Dermis microvascular lymphatic vessel endothelial cell (primary cell): ENCODE measurements around the gene RPS27A. TPM values are rescaled to one million over a fixed set of nuclear protein-coding genes. Genes with fewer than 3 reads are reported as not detected.
"Not testable (repeated sequence)": the region's sequence is repeated elsewhere in the genome, so short reads cannot be mapped to it uniquely, and the experiment has no call there.

ENCODE experiments used
- DNase-seq, 2 donors: peaks; one replicate each; pipeline versions ENCODE4 v3.0.0 to v3.0.0-alpha.2; 2010; ENCODE audit warnings: low read depth in 2 of 2
- total RNA-seq: library from RNA; depleted of rRNA; stranded (reverse); fragments of >200 nt; gene quantifications from 2 replicates; pipeline ENCODE4 v1.2.1, GENCODE V29; 2014

The RPS27A gene
- total RNA-seq, 1 donor from 2014 or later, result 625 TPM

- DNase-seq, result no peak
Measured at GRCh38 chr2:55236992-55237543, 4.6 kb downstream of the RPS27A start.

GRCh38 chr2:55239656-55240222, 7.3 kb downstream of the RPS27A start:
- peak; percentile 34 to 72 for DNase-seq

GRCh38 chr2:55241582-55241981, 9.1 kb downstream of the RPS27A start:
- not testable (repeated sequence) for DNase-seq

GRCh38 chr2:55242617-55243016, 10.1 kb downstream of the RPS27A start:
- no peak for DNase-seq

- no peak for DNase-seq
Measured at GRCh38 chr2:55245411-55245810, 12.9 kb downstream of the RPS27A start.

GRCh38 chr2:55247025-55247424, 14.5 kb downstream of the RPS27A start:
- DNase-seq, result no peak

GRCh38 chr2:55252832-55253231, 20.3 kb downstream of the RPS27A start:
- no peak for DNase-seq

- not testable (repeated sequence) for DNase-seq
Measured at GRCh38 chr2:55259586-55259985, 27.1 kb downstream of the RPS27A start.

GRCh38 chr2:55268288-55268906, 35.9 kb downstream of the RPS27A start:
- DNase-seq, result no peak

GRCh38 chr2:55268907-55269644, 36.6 kb downstream of the RPS27A start, which contains the start of gene MTIF2:
Gene MTIF2 (minus strand): TSS chr2:55269231. CDS start chr2:55263858, 5,373 bp downstream.
- DNase-seq, result peak; percentile 89 to 93

- DNase-seq, result peak in 1 of 2 donors; percentile 5
Measured at GRCh38 chr2:55269645-55269990, 37.1 kb downstream of the RPS27A start.

- not testable (repeated sequence) for DNase-seq
Measured at GRCh38 chr2:55274346-55274745, 41.9 kb downstream of the RPS27A start.

- DNase-seq, result no peak
Measured at GRCh38 chr2:55277310-55277709, 44.8 kb downstream of the RPS27A start.

- DNase-seq, result not testable (repeated sequence)
Measured at GRCh38 chr2:55279214-55279835, 46.8 kb downstream of the RPS27A start.

GRCh38 chr2:55279859-55280424, 47.5 kb downstream of the RPS27A start:
- DNase-seq, result not testable (repeated sequence)

- DNase-seq, result not testable (repeated sequence)
Measured at GRCh38 chr2:55280851-55281546, 48.5 kb downstream of the RPS27A start.

- DNase-seq, result peak; percentile 69 to 93
Measured at GRCh38 chr2:55282110-55282917, 49.8 kb downstream of the RPS27A start.

- no peak for DNase-seq
Measured at GRCh38 chr2:55283083-55283482, 50.6 kb downstream of the RPS27A start.
